Liver (tissue), 3 donors: ENCODE data around the gene VPS26A.

ENCODE experiments used
- EGR1 ChIP-seq, 2 donors: IDR thresholded peaks; 2 replicates each; pipeline ENCODE4 v1.6.1; 2016 to 2018; ENCODE audit warnings: antibody characterized with exemption in 2 of 2, low read depth in 2 of 2
- JUND ChIP-seq, 2 donors: IDR thresholded peaks; 2 replicates each; pipeline ENCODE4 v1.6.1; 2016; ENCODE audit warnings: antibody characterized with exemption in 2 of 2
- RAD21 ChIP-seq, 2 donors: IDR thresholded peaks; 2 replicates each; pipeline ENCODE4 v1.6.1; 2016; ENCODE audit warnings: antibody characterized with exemption in 2 of 2, mild to moderate bottlenecking in 2 of 2
- TAF1 ChIP-seq: conservative IDR thresholded peaks from 2 replicates; pipeline ENCODE4 v1.6.1; 2016; ENCODE audit warnings: antibody characterized with exemption, mild to moderate bottlenecking
- YY1 ChIP-seq: IDR thresholded peaks from 2 replicates; pipeline ENCODE4 v1.6.1; 2016; ENCODE audit warnings: antibody characterized with exemption, mild to moderate bottlenecking
- TF ChIP-seq, protein P1 (sequence below): fragments of 150-350 bp; IDR thresholded peaks from 2 replicates; pipeline ENCODE4 v1.5.1; 2017; ENCODE audit warnings: improper control_type of control experiment, low read depth, low read length; ENCODE audit not compliant: missing input control
- TF ChIP-seq, protein P2 (sequence below): IDR thresholded peaks from 2 replicates; pipeline ENCODE4 v1.6.1; 2016; ENCODE audit warnings: antibody characterized with exemption, mild to moderate bottlenecking
- TF ChIP-seq, protein P3 (sequence below): IDR thresholded peaks from 2 replicates; pipeline ENCODE4 v1.6.1; 2016; ENCODE audit warnings: antibody characterized with exemption
- donor health status: healthy.
- donor health status: healthy.

DNA sequence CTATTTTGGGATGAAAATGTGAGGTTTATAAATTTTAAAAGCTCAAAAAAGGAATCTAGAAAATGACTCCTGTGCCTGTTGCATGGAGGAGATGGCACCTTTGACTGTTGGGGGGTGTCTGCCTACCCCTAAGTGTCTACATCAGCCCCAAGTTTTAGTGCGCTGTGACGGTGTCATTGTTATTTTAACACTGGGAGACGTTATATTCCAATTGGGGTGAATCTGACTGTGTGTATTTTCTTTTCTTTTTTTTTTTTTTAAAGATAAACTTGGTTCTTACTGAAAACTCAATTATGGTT is 35.6 kb upstream of the VPS26A start:
- TF ChIP-seq, protein P1, sequence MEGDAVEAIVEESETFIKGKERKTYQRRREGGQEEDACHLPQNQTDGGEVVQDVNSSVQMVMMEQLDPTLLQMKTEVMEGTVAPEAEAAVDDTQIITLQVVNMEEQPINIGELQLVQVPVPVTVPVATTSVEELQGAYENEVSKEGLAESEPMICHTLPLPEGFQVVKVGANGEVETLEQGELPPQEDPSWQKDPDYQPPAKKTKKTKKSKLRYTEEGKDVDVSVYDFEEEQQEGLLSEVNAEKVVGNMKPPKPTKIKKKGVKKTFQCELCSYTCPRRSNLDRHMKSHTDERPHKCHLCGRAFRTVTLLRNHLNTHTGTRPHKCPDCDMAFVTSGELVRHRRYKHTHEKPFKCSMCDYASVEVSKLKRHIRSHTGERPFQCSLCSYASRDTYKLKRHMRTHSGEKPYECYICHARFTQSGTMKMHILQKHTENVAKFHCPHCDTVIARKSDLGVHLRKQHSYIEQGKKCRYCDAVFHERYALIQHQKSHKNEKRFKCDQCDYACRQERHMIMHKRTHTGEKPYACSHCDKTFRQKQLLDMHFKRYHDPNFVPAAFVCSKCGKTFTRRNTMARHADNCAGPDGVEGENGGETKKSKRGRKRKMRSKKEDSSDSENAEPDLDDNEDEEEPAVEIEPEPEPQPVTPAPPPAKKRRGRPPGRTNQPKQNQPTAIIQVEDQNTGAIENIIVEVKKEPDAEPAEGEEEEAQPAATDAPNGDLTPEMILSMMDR: no peak
- TF ChIP-seq YY1 (no peak), RAD21 (IDR thresholded peaks at IDR 0.05) (no peak), TAF1 (no peak), JUND (IDR thresholded peaks at IDR 0.05) (no peak), EGR1 (IDR thresholded peaks at IDR 0.05; ENCODE audit: low read depth in 2 of 2) (no peak)
- TF ChIP-seq, protein P2, sequence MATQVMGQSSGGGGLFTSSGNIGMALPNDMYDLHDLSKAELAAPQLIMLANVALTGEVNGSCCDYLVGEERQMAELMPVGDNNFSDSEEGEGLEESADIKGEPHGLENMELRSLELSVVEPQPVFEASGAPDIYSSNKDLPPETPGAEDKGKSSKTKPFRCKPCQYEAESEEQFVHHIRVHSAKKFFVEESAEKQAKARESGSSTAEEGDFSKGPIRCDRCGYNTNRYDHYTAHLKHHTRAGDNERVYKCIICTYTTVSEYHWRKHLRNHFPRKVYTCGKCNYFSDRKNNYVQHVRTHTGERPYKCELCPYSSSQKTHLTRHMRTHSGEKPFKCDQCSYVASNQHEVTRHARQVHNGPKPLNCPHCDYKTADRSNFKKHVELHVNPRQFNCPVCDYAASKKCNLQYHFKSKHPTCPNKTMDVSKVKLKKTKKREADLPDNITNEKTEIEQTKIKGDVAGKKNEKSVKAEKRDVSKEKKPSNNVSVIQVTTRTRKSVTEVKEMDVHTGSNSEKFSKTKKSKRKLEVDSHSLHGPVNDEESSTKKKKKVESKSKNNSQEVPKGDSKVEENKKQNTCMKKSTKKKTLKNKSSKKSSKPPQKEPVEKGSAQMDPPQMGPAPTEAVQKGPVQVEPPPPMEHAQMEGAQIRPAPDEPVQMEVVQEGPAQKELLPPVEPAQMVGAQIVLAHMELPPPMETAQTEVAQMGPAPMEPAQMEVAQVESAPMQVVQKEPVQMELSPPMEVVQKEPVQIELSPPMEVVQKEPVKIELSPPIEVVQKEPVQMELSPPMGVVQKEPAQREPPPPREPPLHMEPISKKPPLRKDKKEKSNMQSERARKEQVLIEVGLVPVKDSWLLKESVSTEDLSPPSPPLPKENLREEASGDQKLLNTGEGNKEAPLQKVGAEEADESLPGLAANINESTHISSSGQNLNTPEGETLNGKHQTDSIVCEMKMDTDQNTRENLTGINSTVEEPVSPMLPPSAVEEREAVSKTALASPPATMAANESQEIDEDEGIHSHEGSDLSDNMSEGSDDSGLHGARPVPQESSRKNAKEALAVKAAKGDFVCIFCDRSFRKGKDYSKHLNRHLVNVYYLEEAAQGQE: no peak
- TF ChIP-seq, protein P3, sequence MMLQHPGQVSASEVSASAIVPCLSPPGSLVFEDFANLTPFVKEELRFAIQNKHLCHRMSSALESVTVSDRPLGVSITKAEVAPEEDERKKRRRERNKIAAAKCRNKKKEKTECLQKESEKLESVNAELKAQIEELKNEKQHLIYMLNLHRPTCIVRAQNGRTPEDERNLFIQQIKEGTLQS: no peak
